ENCODE measurements around the gene SYNRG. TPM values are rescaled to one million over a fixed set of nuclear protein-coding genes. Genes with fewer than 3 reads are reported as not detected.
A peak's percentile ranks its signal among the peaks of the same experiment; 100 is the strongest.
"Not testable (repeated sequence)": the region's sequence is repeated elsewhere in the genome, so short reads cannot be mapped to it uniquely, and the experiment has no call there.

The SYNRG gene
- 11.8 and 19.4 TPM in 2 replicates for total RNA-seq

- DNase-seq (ENCODE audit: low read depth in 2 of 2): peak; percentile 98
Observed at GRCh38 chr17:37609170-37610040, at the start of gene SYNRG. Gene SYNRG, minus strand, starts transcription at chr17:37609418. Its CDS starts 63 bp downstream, at chr17:37609355.

- DNase-seq (ENCODE audit: low read depth in 2 of 2): no peak
Observed at GRCh38 chr17:37657202-37657601, 48.0 kb upstream of the SYNRG start.

GRCh38 chr17:37651849-37652248 is 42.6 kb upstream of the SYNRG start:
- no peak for DNase-seq (ENCODE audit: low read depth in 2 of 2)

GRCh38 chr17:37650419-37651003 is 41.3 kb upstream of the SYNRG start:
- DNase-seq (ENCODE audit: low read depth in 2 of 2): peak; percentile 66

- peak; percentile 73 to 95 for DNase-seq (ENCODE audit: low read depth in 2 of 2)
Observed at GRCh38 chr17:37648555-37648954, 39.3 kb upstream of the SYNRG start.

GRCh38 chr17:37647856-37648255 is 38.6 kb upstream of the SYNRG start:
- DNase-seq (ENCODE audit: low read depth in 2 of 2): no peak

GRCh38 chr17:37643869-37644268 is 34.7 kb upstream of the SYNRG start:
- DNase-seq (ENCODE audit: low read depth in 2 of 2): peak in 1 of 2 donors; percentile 30

- peak; percentile 95 to 96 for DNase-seq (ENCODE audit: low read depth in 2 of 2)
Observed at GRCh38 chr17:37643118-37643766, 34.0 kb upstream of the SYNRG start, which contains the start of gene DDX52. Gene DDX52, minus strand, starts transcription at chr17:37643446. Its CDS starts 26 bp downstream, at chr17:37643420.

GRCh38 chr17:37642681-37643080 is 33.5 kb upstream of the SYNRG start:
- peak; percentile 26 to 48 for DNase-seq (ENCODE audit: low read depth in 2 of 2)

GRCh38 chr17:37640015-37640414 is 30.8 kb upstream of the SYNRG start:
- peak in 1 of 2 donors; percentile 16 for DNase-seq (ENCODE audit: low read depth in 2 of 2)

- no peak for DNase-seq (ENCODE audit: low read depth in 2 of 2)
Observed at GRCh38 chr17:37637956-37638355, 28.7 kb upstream of the SYNRG start.

- not testable (repeated sequence) for DNase-seq (ENCODE audit: low read depth in 2 of 2)
Observed at GRCh38 chr17:37616430-37616829, 7.2 kb upstream of the SYNRG start.

GRCh38 chr17:37614823-37615222 is 5.6 kb upstream of the SYNRG start:
- no peak for DNase-seq (ENCODE audit: low read depth in 2 of 2)

- DNase-seq (ENCODE audit: low read depth in 2 of 2): peak in 1 of 2 donors; percentile 77
Observed at GRCh38 chr17:37614391-37614790, 5.2 kb upstream of the SYNRG start.

- peak in 1 of 2 donors; percentile 6 for DNase-seq (ENCODE audit: low read depth in 2 of 2)
Observed at GRCh38 chr17:37610971-37611370, 1.8 kb upstream of the SYNRG start.

- DNase-seq (ENCODE audit: low read depth in 2 of 2): not testable (repeated sequence)
Observed at GRCh38 chr17:37610041-37610420, 813 bp upstream of the SYNRG start.

- peak; percentile 63 to 70 for DNase-seq (ENCODE audit: low read depth in 2 of 2)
Observed at GRCh38 chr17:37608351-37609169, 658 bp downstream of the SYNRG start.

- peak in 1 of 2 donors; percentile 14 for DNase-seq (ENCODE audit: low read depth in 2 of 2)
Observed at GRCh38 chr17:37607637-37608331, 1.4 kb downstream of the SYNRG start.

- DNase-seq (ENCODE audit: low read depth in 2 of 2): peak; percentile 27 to 44
Observed at GRCh38 chr17:37605813-37606505, 3.3 kb downstream of the SYNRG start.

- DNase-seq (ENCODE audit: low read depth in 2 of 2): no peak
Observed at GRCh38 chr17:37605081-37605480, 4.1 kb downstream of the SYNRG start.
